HL-60/S4 treated with phorbol 12-myristate 13-acetate at 8.2 ng/mL for 4 days and 3 days (cell line): ENCODE results near the gene TAF1C.

Source experiments
- in situ Hi-C: fragments of 300-500 bp; cut with MboI; formaldehyde crosslinking; loops from 2 replicates; pipeline ENCODE4 v1.15.0; 2022; ENCODE audit warnings: low sequenced_read_pairs

TAF1C gene

GRCh38 chr16:84183911-84184591 lies 2.8 kb downstream of the TAF1C start:
- in situ Hi-C loops, result no loop called here

DNA sequence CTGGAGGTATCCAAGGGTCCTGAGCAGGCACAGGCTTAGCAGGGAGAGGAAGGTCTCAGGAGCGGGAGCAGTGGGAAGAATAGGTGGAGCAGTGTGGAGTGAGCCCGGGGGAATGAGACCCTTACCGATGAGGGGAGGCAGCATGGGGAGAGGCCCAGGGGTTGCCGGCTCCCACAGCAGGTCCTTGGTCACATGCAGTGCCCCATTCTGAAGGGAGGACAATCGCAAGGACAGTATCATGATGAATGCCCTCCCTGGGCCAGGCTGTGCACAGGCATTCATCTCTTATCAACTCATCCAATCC lies 3.3 kb downstream of the TAF1C start:
- in situ Hi-C loops, result no loop called here

- in situ Hi-C loops, result no loop called here
Measured at GRCh38 chr16:84182680-84183571, 3.9 kb downstream of the TAF1C start.

DNA sequence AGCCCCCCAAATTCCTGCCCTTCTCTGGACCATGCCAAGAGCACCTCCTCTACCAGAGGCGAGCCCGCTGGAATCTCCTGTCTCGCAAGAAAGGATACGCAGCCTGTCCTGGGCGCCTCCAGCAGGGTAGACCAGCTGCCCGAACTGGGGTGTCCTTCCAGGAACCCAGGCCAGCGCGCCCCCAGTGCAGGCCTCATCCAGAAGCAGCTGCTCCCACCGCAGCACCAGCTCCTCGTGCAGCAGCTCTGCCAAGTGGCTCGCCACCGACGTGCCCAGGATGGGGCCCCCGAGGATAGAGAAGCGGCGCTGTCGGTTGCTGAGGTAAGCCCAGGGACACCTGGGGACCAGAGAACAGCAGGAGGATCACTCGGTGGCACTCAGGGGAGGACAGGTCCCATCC lies 4.8 kb downstream of the TAF1C start:
- in situ Hi-C loops, result no loop called here

- in situ Hi-C loops, result no loop called here
Measured at GRCh38 chr16:84181144-84181915, 5.5 kb downstream of the TAF1C start.

GRCh38 chr16:84180519-84181140 lies 6.2 kb downstream of the TAF1C start:
- in situ Hi-C loops, result no loop called here

DNA sequence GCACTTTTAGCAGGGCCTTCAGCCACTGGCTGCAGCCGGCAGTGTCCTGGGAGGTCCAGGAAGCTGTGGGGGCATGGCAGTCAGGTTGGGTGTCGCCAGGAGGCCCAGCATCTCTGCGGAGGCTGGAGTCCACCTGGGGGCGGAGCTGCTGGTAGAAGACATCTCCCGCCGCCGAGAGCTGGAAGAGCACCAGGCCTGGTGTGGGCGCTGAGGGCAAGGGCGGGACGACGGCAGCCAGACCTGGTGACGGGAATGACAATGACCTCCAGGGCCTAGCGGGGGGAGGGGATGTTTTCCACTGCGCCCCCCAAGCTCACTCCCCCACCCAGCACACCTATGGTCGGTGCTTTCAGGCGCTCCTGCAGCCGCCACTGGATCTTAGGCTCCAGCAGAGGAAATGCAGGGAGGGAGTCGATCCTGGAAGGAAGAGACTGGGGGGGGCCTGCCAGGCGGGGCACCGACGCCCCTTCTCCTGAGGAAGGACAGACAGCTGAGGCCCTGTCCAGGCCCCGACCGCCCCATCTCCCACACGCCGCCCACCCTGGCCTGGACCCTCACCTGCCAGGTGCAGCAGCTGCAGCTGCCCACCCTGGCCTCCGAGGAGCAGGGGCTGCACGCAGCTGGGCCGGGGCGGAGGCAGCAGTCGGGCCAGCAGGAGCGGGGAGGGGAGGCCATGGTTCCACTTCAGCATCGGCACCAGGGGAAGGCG lies 7.1 kb downstream of the TAF1C start:
- in situ Hi-C loops, result no loop called here

DNA sequence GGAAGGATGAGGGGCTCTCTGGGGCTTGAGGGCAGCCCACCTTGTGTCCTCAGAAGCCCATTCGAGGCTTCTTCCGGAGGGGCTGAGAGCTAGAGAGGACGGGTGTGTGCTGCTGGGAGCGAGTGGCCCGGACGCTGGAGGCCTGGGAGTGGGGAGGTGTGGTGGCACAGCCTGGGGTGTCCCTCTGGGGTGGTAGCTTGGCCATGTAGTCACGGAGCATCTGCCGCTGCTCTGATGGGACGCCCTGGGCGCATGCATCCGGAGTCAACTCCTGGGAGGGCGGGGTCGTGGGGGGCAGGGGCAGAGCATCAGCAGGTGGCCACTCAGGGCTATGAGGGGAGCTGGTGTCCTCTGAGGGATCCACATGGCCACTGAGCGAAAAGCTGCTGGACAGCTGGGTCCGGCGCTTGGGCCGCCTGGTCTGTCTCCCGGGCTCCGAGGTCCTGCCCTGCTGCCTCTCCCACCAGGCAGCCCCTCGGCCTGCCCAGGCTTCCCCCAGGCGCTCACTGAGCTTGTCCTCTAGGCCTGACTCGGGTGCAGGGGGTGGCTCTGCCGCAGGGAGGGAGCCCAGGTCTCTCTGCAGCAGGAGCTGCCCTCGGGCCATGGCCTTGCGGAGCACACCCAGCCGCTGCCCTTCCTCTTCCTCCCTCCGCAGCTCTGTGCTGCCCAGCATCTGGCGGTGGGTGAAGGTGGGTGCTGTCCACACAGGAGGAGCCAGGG lies 7.8 kb downstream of the TAF1C start:
- in situ Hi-C loops, result no loop called here

DNA sequence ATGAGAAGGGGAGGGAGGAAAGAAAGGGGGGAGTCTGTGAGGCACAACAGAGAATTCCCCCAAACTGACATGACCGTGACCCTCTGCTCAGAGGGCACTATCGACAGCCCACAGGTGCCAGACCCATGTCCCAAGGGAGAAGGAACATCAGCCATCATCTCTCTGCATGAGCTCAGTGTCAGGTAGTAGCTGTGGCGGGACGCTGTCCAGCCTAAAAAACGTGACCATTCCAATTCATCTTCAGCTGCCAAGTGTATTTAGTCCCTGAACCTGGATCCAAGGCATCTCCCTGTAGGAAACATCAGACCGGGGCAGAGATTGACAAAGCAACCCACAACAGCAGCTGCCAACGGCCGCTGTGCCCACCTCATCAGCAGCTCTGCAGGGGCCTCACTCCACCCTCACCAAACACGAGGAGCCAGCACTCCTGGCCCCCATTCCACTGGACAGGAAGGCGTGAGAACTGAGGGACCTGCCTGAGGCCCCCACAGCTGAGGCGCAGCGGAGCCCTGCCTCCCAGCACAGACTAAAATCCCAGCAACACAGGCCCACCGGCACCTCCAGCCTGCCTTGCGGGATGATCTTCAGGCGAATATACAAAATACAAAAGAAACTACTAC lies 8.6 kb downstream of the TAF1C start:
- in situ Hi-C loops, result no loop called here

DNA sequence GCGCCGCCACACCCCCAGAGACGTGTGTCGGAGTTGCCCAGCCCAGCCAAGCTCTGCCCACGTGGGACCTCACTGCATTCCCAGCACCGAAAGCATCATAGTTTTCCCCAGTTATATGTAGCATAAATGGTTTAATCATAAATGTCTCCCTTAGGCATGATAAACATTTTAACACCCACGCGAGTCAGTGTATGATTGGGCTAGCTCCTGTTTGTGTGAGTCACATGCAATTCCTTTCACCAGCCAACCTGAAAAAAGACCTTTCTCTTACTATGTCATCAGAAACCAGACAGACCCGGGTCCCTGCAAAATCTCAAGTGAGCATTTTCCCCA lies 9.2 kb downstream of the TAF1C start:
- in situ Hi-C loops, result no loop called here

GRCh38 chr16:84176192-84177053 lies 10.4 kb downstream of the TAF1C start:
- in situ Hi-C loops, result no loop called here

DNA sequence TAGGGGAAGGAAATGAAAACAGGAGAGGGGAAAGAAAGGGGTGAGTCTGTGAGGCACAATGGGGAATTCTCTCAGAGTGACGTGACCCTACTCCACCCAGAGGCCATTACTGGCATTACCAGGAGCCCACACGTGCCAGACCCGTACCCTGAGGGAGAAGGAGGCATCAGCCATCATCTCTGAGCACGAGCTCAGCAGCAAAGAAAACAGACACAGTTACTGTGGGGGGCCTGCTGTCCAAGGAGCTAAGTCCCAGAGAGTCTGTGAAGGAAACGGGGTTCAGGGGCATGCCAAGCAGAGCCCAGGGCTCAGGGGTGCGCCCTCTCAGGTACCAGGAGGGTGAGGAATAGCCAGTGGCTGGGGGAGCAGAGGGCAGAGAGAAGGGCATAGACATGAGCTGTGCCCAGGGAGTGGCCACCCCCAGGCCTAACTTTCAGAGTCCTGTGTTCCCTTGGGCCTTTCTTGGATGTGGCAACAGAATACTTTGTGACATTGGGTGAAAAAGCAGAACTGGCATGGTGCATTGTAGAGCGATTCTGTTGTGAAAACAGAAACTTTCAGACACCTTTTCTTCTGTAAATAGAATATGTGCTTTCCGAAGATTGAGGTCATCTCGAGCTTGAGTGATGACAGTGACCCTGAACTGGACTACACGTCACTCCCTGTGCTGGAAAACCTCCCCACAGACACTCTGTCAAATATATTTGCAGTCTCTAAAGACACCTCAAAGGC lies 11.3 kb downstream of the TAF1C start:
- in situ Hi-C loops, result no loop called here

- in situ Hi-C loops, result no loop called here
Measured at GRCh38 chr16:84174396-84174795, 12.5 kb downstream of the TAF1C start.

GRCh38 chr16:84169765-84170310 lies 17.0 kb downstream of the TAF1C start:
- in situ Hi-C loops, result no loop called here

- in situ Hi-C loops, result no loop called here
Measured at GRCh38 chr16:84166796-84167695, 19.8 kb downstream of the TAF1C start.

- in situ Hi-C loops, result no loop called here
Measured at GRCh38 chr16:84165746-84166145, 21.1 kb downstream of the TAF1C start.

DNA sequence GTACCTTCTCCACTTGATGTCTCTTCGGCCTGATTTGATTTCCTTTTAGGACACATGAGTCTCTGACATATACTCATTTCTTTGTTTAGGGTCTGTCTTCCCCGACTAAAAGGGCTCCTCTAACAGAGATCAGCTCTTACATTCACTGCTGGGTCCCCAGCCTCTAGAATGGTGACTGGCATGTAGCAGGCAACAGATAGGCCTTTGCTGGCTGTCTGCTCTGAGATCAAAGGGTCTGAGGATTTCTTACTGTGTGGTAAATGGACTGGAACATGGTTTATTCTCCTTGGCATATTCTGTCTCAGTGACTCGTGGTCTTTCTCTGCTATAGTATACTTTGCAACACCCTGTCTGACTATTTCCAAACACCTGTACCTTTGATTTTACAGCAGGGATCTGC lies 25.1 kb downstream of the TAF1C start:
- in situ Hi-C loops, result no loop called here
